Measurements from ENCODE around the gene RFX8. TPM values are rescaled to one million over a fixed set of nuclear protein-coding genes. Genes with fewer than 3 reads are reported as not detected.
"Not testable (repeated sequence)": the region's sequence is repeated elsewhere in the genome, so short reads cannot be mapped to it uniquely, and the experiment has no call there.

RFX8 gene
- polyA plus RNA-seq, 1 experiment, result 1.8 TPM

- ChIA-PET POLR2A (no interaction called here), CTCF (no interaction called here)
- Histone ChIP-seq H3K27ac (ENCODE audit: low read depth, low read length) (no peak overlapping the region), H3K27me3 (ENCODE audit: control insufficient read depth, insufficient read depth, low read length) (no peaks in the 10 kb centered on the region), H3K9me3 (ENCODE audit: control insufficient read depth, insufficient read depth, low read length) (peaks cover 6% of the 10 kb centered on the region; the same call in 1 of the 2 replicates), H3K4me3 (ENCODE audit: low read depth, low read length) (no peak overlapping the region)
- no peak for TF ChIP-seq CTCF (IDR thresholded peaks at IDR 0.05; ENCODE audit: low read depth, low read length)
- DNase-seq (ENCODE audit: low read depth, low spot score), result no peak
These were observed 38.1 kb upstream of the RFX8 start for GRCh38 chr2:101512993-101513392.

- CTCF ChIA-PET, result no interaction called here
- POLR2A ChIA-PET, result no interaction called here
- H3K9me3 ChIP-seq (ENCODE audit: control insufficient read depth, insufficient read depth, low read length), result peaks cover under 1% of the 10 kb centered on the region; the same call in 1 of the 2 replicates
- DNase-seq (ENCODE audit: low read depth, low spot score), result no peak
- H3K4me3 ChIP-seq (ENCODE audit: low read depth, low read length), result no peak overlapping the region
- H3K27me3 ChIP-seq (ENCODE audit: control insufficient read depth, insufficient read depth, low read length), result no peaks in the 10 kb centered on the region
- TF ChIP-seq CTCF (IDR thresholded peaks at IDR 0.05; ENCODE audit: low read depth, low read length), result no peak
- no peak overlapping the region for H3K27ac ChIP-seq (ENCODE audit: low read depth, low read length)
These were observed 36.5 kb upstream of the RFX8 start for GRCh38 chr2:101511381-101511780.

- CTCF ChIA-PET, result interaction anchor here (1.4 kb wide), 1 partner anchor 90 kb away, joined by 3 read pairs; no protein-coding TSS in a partner anchor
- no peak for DNase-seq (ENCODE audit: low read depth, low spot score)
- no peak for TF ChIP-seq CTCF (IDR thresholded peaks at IDR 0.05; ENCODE audit: low read depth, low read length)
- POLR2A ChIA-PET, result no interaction called here
- no peak overlapping the region for H3K4me3 ChIP-seq (ENCODE audit: low read depth, low read length)
- no peaks in the 10 kb centered on the region for H3K27me3 ChIP-seq (ENCODE audit: control insufficient read depth, insufficient read depth, low read length)
- H3K9me3 ChIP-seq (ENCODE audit: control insufficient read depth, insufficient read depth, low read length), result no peaks in the 10 kb centered on the region; the same call in 1 of the 2 replicates
- H3K27ac ChIP-seq (ENCODE audit: low read depth, low read length), result no peak overlapping the region
These were observed 34.8 kb upstream of the RFX8 start for GRCh38 chr2:101509499-101510284.

- Histone ChIP-seq H3K9me3 (ENCODE audit: control insufficient read depth, insufficient read depth, low read length) (no peaks in the 10 kb centered on the region; the same call in 1 of the 2 replicates), H3K4me3 (ENCODE audit: low read depth, low read length) (no peak overlapping the region), H3K27ac (ENCODE audit: low read depth, low read length) (no peak overlapping the region), H3K27me3 (ENCODE audit: control insufficient read depth, insufficient read depth, low read length) (no peaks in the 10 kb centered on the region)
- ChIA-PET CTCF (interaction anchor here (0.7 to 1.4 kb wide), 2 partner anchors 89 to 323 kb away, joined by 3 read pairs; no protein-coding TSS in a partner anchor), POLR2A (no interaction called here)
- no peak for TF ChIP-seq CTCF (IDR thresholded peaks at IDR 0.05; ENCODE audit: low read depth, low read length)
- no peak for DNase-seq (ENCODE audit: low read depth, low spot score)
These were observed 33.7 kb upstream of the RFX8 start for GRCh38 chr2:101508636-101509035.

GRCh38 chr2:101505276-101505675, 30.4 kb upstream of the RFX8 start:
- H3K9me3 ChIP-seq (ENCODE audit: control insufficient read depth, insufficient read depth, low read length); H3K27ac ChIP-seq (ENCODE audit: low read depth, low read length); H3K27me3 ChIP-seq (ENCODE audit: control insufficient read depth, insufficient read depth, low read length); DNase-seq (ENCODE audit: low read depth, low spot score); CTCF ChIA-PET; H3K4me3 ChIP-seq (ENCODE audit: low read depth, low read length); POLR2A ChIA-PET: not testable (repeated sequence)

GRCh38 chr2:101504744-101505143, 29.8 kb upstream of the RFX8 start:
- H3K27ac ChIP-seq (ENCODE audit: low read depth, low read length); H3K4me3 ChIP-seq (ENCODE audit: low read depth, low read length); H3K27me3 ChIP-seq (ENCODE audit: control insufficient read depth, insufficient read depth, low read length); H3K9me3 ChIP-seq (ENCODE audit: control insufficient read depth, insufficient read depth, low read length); DNase-seq (ENCODE audit: low read depth, low spot score); POLR2A ChIA-PET; CTCF ChIA-PET: not testable (repeated sequence)
